Body of pancreas (tissue), 4 donors: ENCODE data around the gene SLC17A9. TPM values are rescaled to one million over a fixed set of nuclear protein-coding genes. Genes with fewer than 3 reads are reported as not detected.

Experiments used
- ATAC-seq: fragments of 150-250 bp; one replicate; pipeline ENCODE4 v1.9.1; 2016
- DNase-seq, 4 donors: peaks; one replicate each; pipeline ENCODE4 v3.0.0-alpha.2; 2019
- H3K27ac ChIP-seq, 4 donors: fragments of 200-600 bp; sonication (generic); 1 replicate in 3 of 4; 2 replicates in 1 of 4; pipeline versions ENCODE4 v1.5.1 to v1.6.1; 2016 to 2019; ENCODE audit warnings: mild to moderate bottlenecking in 1 of 4, mixed read lengths in 1 of 4, moderate library complexity in 1 of 4
- H3K27me3 ChIP-seq, 2 donors: fragments of 200-600 bp; sonication (generic); one replicate each; pipeline ENCODE4 v1.6.0; 2016; ENCODE audit warnings: mild to moderate bottlenecking in 1 of 2
- H3K36me3 ChIP-seq, 2 donors: fragments of 200-600 bp; sonication (generic); replicated peaks in 1 of 2; 2 replicates each; pipeline ENCODE4 v1.5.1; 2016; ENCODE audit warnings: low read depth in 2 of 2; ENCODE audit not compliant: insufficient read depth in 1 of 2
- H3K4me1 ChIP-seq: fragments of 200-600 bp; sonication (generic); one replicate; pipeline ENCODE4 v1.6.0; 2016
- H3K4me3 ChIP-seq, 2 donors: fragments of 200-600 bp; sonication (generic); 1 replicate in 1 of 2; 2 replicates in 1 of 2; pipeline ENCODE4 v1.5.1; 2016 to 2019
- H3K9me3 ChIP-seq, 3 donors: fragments of 200-600 bp; sonication (generic); 1 replicate in 2 of 3; 2 replicates in 1 of 3; pipeline ENCODE4 v1.5.1; 2016
- CTCF ChIP-seq, 7 experiments: fragments of 450-650 bp in 4 of 7; fragments of 200-600 bp in 3 of 7; sonication (generic) in 3 of 7; IDR thresholded peaks; one replicate each; pipeline ENCODE4 v1.5.1; 2016 to 2019; ENCODE audit warnings: antibody characterized with exemption in 7 of 7
- POLR2A ChIP-seq, 3 donors: fragments of 450-650 bp; IDR thresholded peaks; one replicate each; pipeline ENCODE4 v1.6.1; 2016; ENCODE audit warnings: antibody characterized with exemption in 3 of 3, mild to moderate bottlenecking in 2 of 3
- WGBS, 2 donors: methylation state at CpG; one replicate each; pipeline ENCODE4 v1.1.5; 2017; 5-methylcytosine and 5-hydroxymethylcytosine counted together
- intact Hi-C: fragments of 100-400 bp; cut with DNase I; formaldehyde crosslinking; loops from one replicate; pipeline ENCODE4 v1.15.1; 2023
- total RNA-seq, 2 donors: library from RNA; depleted of rRNA; stranded (reverse); fragments of >200 nt; gene quantifications; one replicate each; pipeline ENCODE4 v1.1.0, GENCODE V29; 2016

SLC17A9 gene
- total RNA-seq, 2 donors from 2014 or later, result 0.78 to 4.9 TPM

GRCh38 chr20:63015662-63016361 is 63.3 kb downstream of the SLC17A9 start:
- Histone ChIP-seq H3K4me1 (no peaks in the 10 kb centered on the region), H3K4me3 (no peak overlapping the region), H3K27me3 (peaks cover 0 to 28% of the 10 kb centered on the region in 2 donors), H3K27ac (no peak overlapping the region), H3K36me3 (no peaks in the 10 kb centered on the region), H3K9me3 (peaks cover 0 to 8% (median 2%) of the 10 kb centered on the region in 3 donors)
- TF ChIP-seq CTCF (IDR thresholded peaks at IDR 0.05) (no peak), POLR2A (IDR thresholded peaks at IDR 0.05) (no peak)
- WGBS, 2 donors, result 52 to 62% methylated on average over 20 of the region's 22 CpGs
- no peak for ATAC-seq
- DNase-seq, result no peak
- intact Hi-C loops, result no loop called here

- ATAC-seq (no peak), DNase-seq (no peak)
- H3K9me3 ChIP-seq, result peaks cover 0 to 8% (median 2%) of the 10 kb centered on the region in 3 donors
- no peak overlapping the region for H3K4me3 ChIP-seq
- H3K4me1 ChIP-seq, result no peaks in the 10 kb centered on the region
- intact Hi-C loops, result no loop called here
- H3K36me3 ChIP-seq, result no peaks in the 10 kb centered on the region
- H3K27ac ChIP-seq, result no peak overlapping the region
- 46 to 58% methylated on average over 4 to 14 of the region's 14 CpGs for WGBS, 2 donors
- H3K27me3 ChIP-seq, result peaks cover 0 to 28% of the 10 kb centered on the region in 2 donors
- TF ChIP-seq POLR2A (IDR thresholded peaks at IDR 0.05), result no peak
Observed at GRCh38 chr20:63016514-63017075, 64.1 kb downstream of the SLC17A9 start.

- Histone ChIP-seq H3K4me1 (peaks cover 6% of the 10 kb centered on the region), H3K27me3 (peaks cover 0 to 28% of the 10 kb centered on the region in 2 donors), H3K36me3 (no peaks in the 10 kb centered on the region), H3K27ac (no peak overlapping the region), H3K9me3 (peaks cover 0 to 8% (median 2%) of the 10 kb centered on the region in 3 donors), H3K4me3 (no peak overlapping the region)
- DNase-seq (no peak), ATAC-seq (no peak)
- intact Hi-C loops, result no loop called here
- TF ChIP-seq POLR2A (IDR thresholded peaks at IDR 0.05) (no peak), CTCF (IDR thresholded peaks at IDR 0.05) (no peak)
- WGBS, 2 donors, result 47 to 64% methylated on average over 6 to 22 of the region's 22 CpGs
Observed at GRCh38 chr20:63017076-63017825, 64.7 kb downstream of the SLC17A9 start.

- no peak for TF ChIP-seq POLR2A (IDR thresholded peaks at IDR 0.05)
- Histone ChIP-seq H3K27ac (no peak overlapping the region), H3K36me3 (no peaks in the 10 kb centered on the region), H3K4me1 (peaks cover 8% of the 10 kb centered on the region), H3K4me3 (no peak overlapping the region), H3K9me3 (peaks cover 0 to 8% (median 2%) of the 10 kb centered on the region in 3 donors), H3K27me3 (peaks cover 0 to 28% of the 10 kb centered on the region in 2 donors)
- DNase-seq, result no peak
- WGBS, 2 donors, result 62 to 73% methylated on average over 14 to 23 of the region's 25 CpGs
- intact Hi-C loops, result no loop called here
- no peak for ATAC-seq
Observed at GRCh38 chr20:63017826-63018411, 65.4 kb downstream of the SLC17A9 start.

Other genes starting within 250 kb of the SLC17A9 start
- not detected for gene NTSR1, start 243.9 kb upstream of the SLC17A9 start, total RNA-seq
- gene MRGBP, start 156.2 kb upstream of the SLC17A9 start, total RNA-seq, result 10 to 100 TPM in 1 of 2 donors, 1 to 10 TPM in 1; 7.0 to 10.2 TPM
- gene OGFR, start 147.9 kb upstream of the SLC17A9 start, total RNA-seq, result 10 to 100 TPM; 46.4 to 47.8 TPM
- gene COL9A3, start 135.7 kb upstream of the SLC17A9 start, total RNA-seq, result 10 to 100 TPM; 25.2 to 69.5 TPM
- 1 to 10 TPM; 2.0 to 7.5 TPM for gene TCFL5, start 90.9 kb upstream of the SLC17A9 start, total RNA-seq
- 10 to 100 TPM; 38.4 to 51.7 TPM for gene DIDO1, start 26.2 kb upstream of the SLC17A9 start, total RNA-seq
- gene GID8, start 14.6 kb upstream of the SLC17A9 start, total RNA-seq, result 10 to 100 TPM; 26.2 to 29.7 TPM
- gene BHLHE23, start 54.3 kb downstream of the SLC17A9 start, total RNA-seq, result not detected